Loucy (cell line): ENCODE measurements around the gene TBC1D22A.

ENCODE experiments used
- H2AFZ ChIP-seq: fragments of 200-600 bp; sonication (generic); 2 replicates; pipeline ENCODE4 v1.6.0; 2016; ENCODE audit warnings: antibody characterized with exemption, mild to moderate bottlenecking, low read length, moderate library complexity
- H3F3A ChIP-seq: fragments of 200-600 bp; 2 replicates; pipeline ENCODE4 v1.6.0; 2016; ENCODE audit warnings: antibody characterized with exemption, low read depth, mild to moderate bottlenecking
- H3K27me3 ChIP-seq: fragments of 200-600 bp; sonication (generic); 2 replicates; pipeline ENCODE4 v1.6.1; 2014; ENCODE audit warnings: low read length, mild to moderate bottlenecking; ENCODE audit not compliant: insufficient read depth, poor library complexity, severe bottlenecking
- H3K36me3 ChIP-seq: fragments of 200-600 bp; sonication (generic); 2 replicates; pipeline ENCODE4 v1.6.1; 2016; ENCODE audit warnings: low read length; ENCODE audit not compliant: insufficient read depth
- H3K4me1 ChIP-seq: fragments of 200-600 bp; sonication (generic); 2 replicates; pipeline ENCODE4 v1.5.1; 2014; ENCODE audit warnings: low read length, mild to moderate bottlenecking; ENCODE audit not compliant: insufficient read depth, poor library complexity, severe bottlenecking
- H3K4me2 ChIP-seq: fragments of 200-600 bp; sonication (generic); 2 replicates; pipeline ENCODE4 v1.6.0; 2014; ENCODE audit warnings: antibody characterized with exemption, low read length, low read depth, mild to moderate bottlenecking; ENCODE audit not compliant: poor library complexity, severe bottlenecking
- H3K4me3 ChIP-seq: fragments of 200-600 bp; sonication (generic); 2 replicates; pipeline ENCODE4 v1.5.1; 2014; ENCODE audit warnings: low read length, mild to moderate bottlenecking, mixed read lengths; ENCODE audit not compliant: poor library complexity, severe bottlenecking
- H3K79me2 ChIP-seq: fragments of 200-600 bp; sonication (generic); 2 replicates; pipeline ENCODE4 v1.6.1; 2014; ENCODE audit warnings: low read length; ENCODE audit not compliant: insufficient read depth
- H3K9ac ChIP-seq: fragments of 200-600 bp; sonication (generic); 2 replicates; pipeline ENCODE4 v1.6.0; 2014; ENCODE audit warnings: mild to moderate bottlenecking, low read depth, low read length, moderate library complexity; ENCODE audit not compliant: poor library complexity, severe bottlenecking
- H3K9me2 ChIP-seq: fragments of 200-600 bp; sonication (generic); replicated peaks from 2 replicates; pipeline ENCODE4 v1.6.1; 2016; ENCODE audit warnings: low read depth, low read length, mixed read lengths
- H3K9me3 ChIP-seq: fragments of 200-600 bp; sonication (generic); 2 replicates; pipeline ENCODE4 v1.6.1; 2014; ENCODE audit warnings: mild to moderate bottlenecking, antibody characterized with exemption, low read length, low read depth; ENCODE audit not compliant: insufficient read depth
- H4K20me1 ChIP-seq: fragments of 200-600 bp; sonication (generic); 2 replicates; pipeline ENCODE4 v1.6.0; 2014; ENCODE audit warnings: antibody characterized with exemption, low read length, mild to moderate bottlenecking; ENCODE audit not compliant: insufficient read depth, poor library complexity, severe bottlenecking
- CTCF ChIP-seq: fragments of 200-600 bp; sonication (generic); conservative IDR thresholded peaks from 2 replicates; pipeline ENCODE4 v1.5.1; 2014; ENCODE audit warnings: mild to moderate bottlenecking, antibody characterized with exemption, low read length
- EZH2phosphoT487 ChIP-seq: fragments of 200-600 bp; IDR thresholded peaks from 2 replicates; pipeline ENCODE4 v1.6.1; 2018; ENCODE audit warnings: antibody characterized with exemption, mild to moderate bottlenecking, moderate library complexity, borderline replicate concordance

TBC1D22A gene

GRCh38 chr22:46755525-46755924 is 6.9 kb upstream of the TBC1D22A start:
- no peak for TF ChIP-seq EZH2phosphoT487
- TF ChIP-seq CTCF: no peak
- H3K4me3 ChIP-seq: no peak overlapping the region
- no peak overlapping the region for H3K9ac ChIP-seq
- H3K4me1 ChIP-seq: no peaks in the 10 kb centered on the region
- no peaks in the 10 kb centered on the region for H3K27me3 ChIP-seq
- H3K36me3 ChIP-seq: no peaks in the 10 kb centered on the region
- H3K9me3 ChIP-seq: peaks cover 11% of the 10 kb centered on the region; the same call in 1 of the 2 replicates
- no peak overlapping the region for H2AFZ ChIP-seq
- H3F3A ChIP-seq: no peaks in the 10 kb centered on the region
- no peaks in the 10 kb centered on the region for H3K79me2 ChIP-seq
- H4K20me1 ChIP-seq: no peaks in the 10 kb centered on the region
- no peak overlapping the region for H3K4me2 ChIP-seq
- H3K9me2 ChIP-seq: no peaks in the 10 kb centered on the region

GRCh38 chr22:46756097-46756496 is 6.4 kb upstream of the TBC1D22A start:
- H3K27me3 ChIP-seq: no peaks in the 10 kb centered on the region
- no peaks in the 10 kb centered on the region for H4K20me1 ChIP-seq
- peaks cover 11% of the 10 kb centered on the region; the same call in 1 of the 2 replicates for H3K9me3 ChIP-seq
- H3K4me1 ChIP-seq: peaks cover 5% of the 10 kb centered on the region
- no peaks in the 10 kb centered on the region for H3F3A ChIP-seq
- no peak overlapping the region for H3K9ac ChIP-seq
- TF ChIP-seq EZH2phosphoT487 (no peak), CTCF (no peak)
- no peak overlapping the region for H3K4me2 ChIP-seq
- no peak overlapping the region for H2AFZ ChIP-seq
- H3K4me3 ChIP-seq: no peak overlapping the region
- no peaks in the 10 kb centered on the region for H3K36me3 ChIP-seq
- peaks cover 2% of the 10 kb centered on the region; the same call in 1 of the 2 replicates for H3K79me2 ChIP-seq
- no peaks in the 10 kb centered on the region for H3K9me2 ChIP-seq

DNA sequence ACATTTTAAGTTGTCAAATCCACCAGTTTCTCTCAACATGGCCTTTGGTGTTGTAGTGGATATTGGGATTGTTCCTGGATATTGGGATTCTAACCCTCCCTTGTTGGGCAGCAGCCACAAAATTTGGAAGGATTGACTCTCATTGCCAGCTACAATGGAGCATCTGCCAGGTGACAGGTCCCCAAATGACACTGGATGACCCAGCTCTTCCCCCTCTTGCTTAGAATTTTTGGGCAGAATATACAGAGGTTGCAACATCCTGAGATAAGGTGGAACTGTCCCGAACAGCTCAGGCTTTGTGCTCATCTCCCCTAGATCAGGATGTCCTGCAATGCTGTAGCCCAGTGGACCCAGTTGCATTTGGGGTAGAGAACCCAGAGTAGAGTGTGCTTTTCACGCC is 5.3 kb upstream of the TBC1D22A start:
- no peak for TF ChIP-seq CTCF
- no peak for TF ChIP-seq EZH2phosphoT487
- Histone ChIP-seq H3K4me1 (peaks cover 11% of the 10 kb centered on the region), H3K4me3 (no peak overlapping the region), H3K4me2 (no peak overlapping the region), H3K9me2 (no peaks in the 10 kb centered on the region), H2AFZ (no peak overlapping the region), H4K20me1 (no peaks in the 10 kb centered on the region), H3K27me3 (no peaks in the 10 kb centered on the region), H3F3A (no peaks in the 10 kb centered on the region), H3K9ac (no peak overlapping the region), H3K79me2 (peaks cover 13% of the 10 kb centered on the region; the same call in 1 of the 2 replicates), H3K9me3 (peaks cover 11% of the 10 kb centered on the region; the same call in 1 of the 2 replicates), H3K36me3 (no peaks in the 10 kb centered on the region)
